Panc1 (cell line): Measurements from ENCODE around the gene CAPZA1. TPM values are rescaled to one million over a fixed set of nuclear protein-coding genes. Genes with fewer than 3 reads are reported as not detected.

ENCODE experiments used
- ATAC-seq: fragments of 200-7000 bp; cut with Tn5 transposase; 2 replicates; pipeline ENCODE4 v1.9.1; 2020; ENCODE audit warnings: mild to moderate bottlenecking, moderate library complexity
- BruUV-seq: library from RNA; stranded (reverse); fragments of 400-500 nt; replicated peaks from 2 replicates; lab custom pipeline; 2021; lab: Mats Ljungman, UMichigan
- CTCF ChIA-PET: fragments of 300-600 bp; sonication (Branson Sonifier 250); formaldehyde crosslinking; loops from one replicate; lab custom pipeline; 2022; ENCODE audit warnings: antibody characterized with exemption; lab: Charles Lee
- POLR2A ChIA-PET: fragments of 300-600 bp; sonication (Branson Sonifier 250); formaldehyde crosslinking; loops from one replicate; lab custom pipeline; 2022; ENCODE audit warnings: antibody characterized with exemption; lab: Charles Lee
- DNase-seq: peaks from one replicate; pipeline ENCODE4 v3.0.0-alpha.2; 2010; ENCODE audit warnings: low read depth, low spot score
- H3K27ac ChIP-seq: 2 replicates; pipeline ENCODE4 v1.5.1; 2011; ENCODE audit warnings: mild to moderate bottlenecking, low read length, inconsistent platforms
- H3K27me3 ChIP-seq: fragments of 200-500 bp; sonication (Bioruptor generic); 2 replicates; pipeline ENCODE4 v1.6.0; 2014; ENCODE audit warnings: low read length, inconsistent platforms; ENCODE audit not compliant: control insufficient read depth, insufficient read depth
- H3K36me3 ChIP-seq: fragments of 200-500 bp; sonication (Bioruptor generic); 2 replicates; pipeline ENCODE4 v1.5.1; 2014; ENCODE audit warnings: inconsistent platforms, mild to moderate bottlenecking, low read length, moderate library complexity; ENCODE audit not compliant: control insufficient read depth, insufficient read depth
- H3K4me1 ChIP-seq: 2 replicates; pipeline ENCODE4 v1.5.1; 2011; ENCODE audit warnings: inconsistent platforms, mild to moderate bottlenecking, low read length, moderate library complexity; ENCODE audit not compliant: control insufficient read depth, insufficient read depth
- H3K4me3 ChIP-seq, 2 experiments: 2 replicates each; pipeline ENCODE4 v1.5.1; 2011 to 2012; ENCODE audit warnings: low read depth in 2 of 2, low read length in 2 of 2, mild to moderate bottlenecking in 2 of 2, inconsistent platforms in 1 of 2, moderate library complexity in 1 of 2
- H3K9me3 ChIP-seq: fragments of 200-500 bp; sonication (Bioruptor generic); 2 replicates; pipeline ENCODE4 v1.5.1; 2014; ENCODE audit warnings: low read depth, mild to moderate bottlenecking, inconsistent platforms, low read length, moderate library complexity; ENCODE audit not compliant: control insufficient read depth, insufficient read depth
- POLR2AphosphoS5 ChIP-seq: IDR thresholded peaks from 2 replicates; pipeline ENCODE4 v1.6.1; 2012; ENCODE audit warnings: mild to moderate bottlenecking, low read depth, low read length, moderate library complexity
- SIN3A ChIP-seq: IDR thresholded peaks from 2 replicates; pipeline ENCODE4 v1.6.1; 2012; ENCODE audit warnings: low read depth, mild to moderate bottlenecking, low read length, moderate library complexity, borderline replicate concordance; ENCODE audit not compliant: insufficient read depth
- TCF7L2 ChIP-seq: IDR thresholded peaks from 2 replicates; pipeline ENCODE4 v1.6.1; 2011; ENCODE audit warnings: mild to moderate bottlenecking, low read depth, low read length, inconsistent platforms
- in situ Hi-C: cut with HindIII; loops from 2 replicates; pipeline ENCODE4 v1.10.0; 2016; ENCODE audit warnings: low sequenced_read_pairs, low pct_unique_long_range_greater_than_20kb
- intact Hi-C: fragments of 100-400 bp; cut with micrococcal nuclease; formaldehyde crosslinking; loops from one replicate; pipeline ENCODE4 v1.10.0; 2022; ENCODE audit not compliant: unreplicated experiment
- total RNA-seq: library from RNA; stranded (reverse); gene quantifications from one replicate; pipeline ENCODE4 v1.2.1, GENCODE V29; 2021; ENCODE audit not compliant: unreplicated experiment
- TF ChIP-seq, protein P1 (sequence below): fragments of 450-650 bp; IDR thresholded peaks from 2 replicates; pipeline ENCODE4 v1.5.1; 2017; ENCODE audit warnings: mild to moderate bottlenecking
- TF ChIP-seq, protein P2 (sequence below), 2 experiments: IDR thresholded peaks; 2 replicates each; pipeline ENCODE4 v1.6.1; 2011 to 2012; ENCODE audit warnings: low read depth in 2 of 2, control low read depth in 1 of 2, low read length in 1 of 2, mild to moderate bottlenecking in 1 of 2, moderate library complexity in 1 of 2; ENCODE audit not compliant: insufficient read depth in 1 of 2

CAPZA1 gene
- total RNA-seq, 1 experiment from 2014 or later, result 128 TPM

GRCh38 chr1:112643080-112643479 lies 23.4 kb downstream of the CAPZA1 start:
- TF ChIP-seq TCF7L2 (no peak), POLR2AphosphoS5 (no peak), SIN3A (no peak)
- TF ChIP-seq, protein P1, sequence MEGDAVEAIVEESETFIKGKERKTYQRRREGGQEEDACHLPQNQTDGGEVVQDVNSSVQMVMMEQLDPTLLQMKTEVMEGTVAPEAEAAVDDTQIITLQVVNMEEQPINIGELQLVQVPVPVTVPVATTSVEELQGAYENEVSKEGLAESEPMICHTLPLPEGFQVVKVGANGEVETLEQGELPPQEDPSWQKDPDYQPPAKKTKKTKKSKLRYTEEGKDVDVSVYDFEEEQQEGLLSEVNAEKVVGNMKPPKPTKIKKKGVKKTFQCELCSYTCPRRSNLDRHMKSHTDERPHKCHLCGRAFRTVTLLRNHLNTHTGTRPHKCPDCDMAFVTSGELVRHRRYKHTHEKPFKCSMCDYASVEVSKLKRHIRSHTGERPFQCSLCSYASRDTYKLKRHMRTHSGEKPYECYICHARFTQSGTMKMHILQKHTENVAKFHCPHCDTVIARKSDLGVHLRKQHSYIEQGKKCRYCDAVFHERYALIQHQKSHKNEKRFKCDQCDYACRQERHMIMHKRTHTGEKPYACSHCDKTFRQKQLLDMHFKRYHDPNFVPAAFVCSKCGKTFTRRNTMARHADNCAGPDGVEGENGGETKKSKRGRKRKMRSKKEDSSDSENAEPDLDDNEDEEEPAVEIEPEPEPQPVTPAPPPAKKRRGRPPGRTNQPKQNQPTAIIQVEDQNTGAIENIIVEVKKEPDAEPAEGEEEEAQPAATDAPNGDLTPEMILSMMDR, result no peak
- TF ChIP-seq, protein P2, sequence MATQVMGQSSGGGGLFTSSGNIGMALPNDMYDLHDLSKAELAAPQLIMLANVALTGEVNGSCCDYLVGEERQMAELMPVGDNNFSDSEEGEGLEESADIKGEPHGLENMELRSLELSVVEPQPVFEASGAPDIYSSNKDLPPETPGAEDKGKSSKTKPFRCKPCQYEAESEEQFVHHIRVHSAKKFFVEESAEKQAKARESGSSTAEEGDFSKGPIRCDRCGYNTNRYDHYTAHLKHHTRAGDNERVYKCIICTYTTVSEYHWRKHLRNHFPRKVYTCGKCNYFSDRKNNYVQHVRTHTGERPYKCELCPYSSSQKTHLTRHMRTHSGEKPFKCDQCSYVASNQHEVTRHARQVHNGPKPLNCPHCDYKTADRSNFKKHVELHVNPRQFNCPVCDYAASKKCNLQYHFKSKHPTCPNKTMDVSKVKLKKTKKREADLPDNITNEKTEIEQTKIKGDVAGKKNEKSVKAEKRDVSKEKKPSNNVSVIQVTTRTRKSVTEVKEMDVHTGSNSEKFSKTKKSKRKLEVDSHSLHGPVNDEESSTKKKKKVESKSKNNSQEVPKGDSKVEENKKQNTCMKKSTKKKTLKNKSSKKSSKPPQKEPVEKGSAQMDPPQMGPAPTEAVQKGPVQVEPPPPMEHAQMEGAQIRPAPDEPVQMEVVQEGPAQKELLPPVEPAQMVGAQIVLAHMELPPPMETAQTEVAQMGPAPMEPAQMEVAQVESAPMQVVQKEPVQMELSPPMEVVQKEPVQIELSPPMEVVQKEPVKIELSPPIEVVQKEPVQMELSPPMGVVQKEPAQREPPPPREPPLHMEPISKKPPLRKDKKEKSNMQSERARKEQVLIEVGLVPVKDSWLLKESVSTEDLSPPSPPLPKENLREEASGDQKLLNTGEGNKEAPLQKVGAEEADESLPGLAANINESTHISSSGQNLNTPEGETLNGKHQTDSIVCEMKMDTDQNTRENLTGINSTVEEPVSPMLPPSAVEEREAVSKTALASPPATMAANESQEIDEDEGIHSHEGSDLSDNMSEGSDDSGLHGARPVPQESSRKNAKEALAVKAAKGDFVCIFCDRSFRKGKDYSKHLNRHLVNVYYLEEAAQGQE (IDR thresholded peaks at IDR 0.05; ENCODE audit: insufficient read depth in 1 of 2, low read depth in 2 of 2, low read length in 1 of 2), result no peak
- ChIA-PET POLR2A (interaction anchor here (0.7 kb wide), 1 partner anchor 62 kb away, joined by 3 read pairs; no protein-coding TSS in a partner anchor), CTCF (no interaction called here)
- no peaks in the 10 kb centered on the region for H3K9me3 ChIP-seq
- TSS peak; percentile 42 for BruUV-seq
- ATAC-seq (no peak), DNase-seq (no peak)
- in situ Hi-C loops (no loop called here), intact Hi-C loops (no loop called here)
- no peak overlapping the region for H3K4me3 ChIP-seq
- no peaks in the 10 kb centered on the region for H3K27me3 ChIP-seq
- peaks cover 11% of the 10 kb centered on the region; the same call in 1 of the 2 replicates for H3K36me3 ChIP-seq
- peaks cover 35% of the 10 kb centered on the region for H3K4me1 ChIP-seq
- peak overlapping the region; percentile 67 for H3K27ac ChIP-seq

DNA sequence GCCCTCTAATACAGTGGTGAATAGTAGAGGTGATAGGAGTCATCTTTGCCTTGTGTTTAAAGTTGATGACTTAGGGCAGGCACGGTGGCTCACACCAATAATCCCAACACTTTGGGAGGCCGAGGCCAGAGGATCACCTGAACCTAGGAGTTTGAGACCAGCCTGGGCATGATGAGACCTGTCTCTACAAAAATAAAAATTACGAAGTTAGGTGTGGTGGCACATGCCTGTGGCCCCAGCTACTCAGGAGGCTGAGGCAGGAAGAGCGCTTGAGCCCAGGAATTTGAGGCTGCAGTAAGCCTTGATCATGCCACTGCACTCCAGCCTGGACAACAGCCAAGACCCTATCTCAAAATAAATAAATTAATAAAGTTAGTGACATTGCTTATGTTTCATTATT lies 26.6 kb downstream of the CAPZA1 start:
- BruUV-seq, result no TSS peak
- Histone ChIP-seq H3K36me3 (peaks cover 22% of the 10 kb centered on the region), H3K9me3 (no peaks in the 10 kb centered on the region), H3K27me3 (no peaks in the 10 kb centered on the region), H3K27ac (peak overlapping the region; percentile 42; the same call in 1 of the 2 replicates), H3K4me3 (no peak overlapping the region), H3K4me1 (peaks cover 28% of the 10 kb centered on the region)
- DNase-seq (no peak), ATAC-seq (peak; percentile 48; the same call in 1 of the 2 replicates)
- ChIA-PET POLR2A (interaction anchor here (0.6 kb wide), 1 partner anchor 161 kb away, joined by 8 read pairs; no protein-coding TSS in a partner anchor), CTCF (no interaction called here)
- TF ChIP-seq, protein P1, result no peak
- TF ChIP-seq POLR2AphosphoS5 (no peak), SIN3A (no peak), TCF7L2 (no peak)
- TF ChIP-seq, protein P2 (IDR thresholded peaks at IDR 0.05; ENCODE audit: insufficient read depth in 1 of 2, low read depth in 2 of 2, low read length in 1 of 2), result no peak
- in situ Hi-C loops, result no loop called here
- intact Hi-C loops, result no loop called here
